ENCODE measurements around the gene SNAP47.

DNA sequence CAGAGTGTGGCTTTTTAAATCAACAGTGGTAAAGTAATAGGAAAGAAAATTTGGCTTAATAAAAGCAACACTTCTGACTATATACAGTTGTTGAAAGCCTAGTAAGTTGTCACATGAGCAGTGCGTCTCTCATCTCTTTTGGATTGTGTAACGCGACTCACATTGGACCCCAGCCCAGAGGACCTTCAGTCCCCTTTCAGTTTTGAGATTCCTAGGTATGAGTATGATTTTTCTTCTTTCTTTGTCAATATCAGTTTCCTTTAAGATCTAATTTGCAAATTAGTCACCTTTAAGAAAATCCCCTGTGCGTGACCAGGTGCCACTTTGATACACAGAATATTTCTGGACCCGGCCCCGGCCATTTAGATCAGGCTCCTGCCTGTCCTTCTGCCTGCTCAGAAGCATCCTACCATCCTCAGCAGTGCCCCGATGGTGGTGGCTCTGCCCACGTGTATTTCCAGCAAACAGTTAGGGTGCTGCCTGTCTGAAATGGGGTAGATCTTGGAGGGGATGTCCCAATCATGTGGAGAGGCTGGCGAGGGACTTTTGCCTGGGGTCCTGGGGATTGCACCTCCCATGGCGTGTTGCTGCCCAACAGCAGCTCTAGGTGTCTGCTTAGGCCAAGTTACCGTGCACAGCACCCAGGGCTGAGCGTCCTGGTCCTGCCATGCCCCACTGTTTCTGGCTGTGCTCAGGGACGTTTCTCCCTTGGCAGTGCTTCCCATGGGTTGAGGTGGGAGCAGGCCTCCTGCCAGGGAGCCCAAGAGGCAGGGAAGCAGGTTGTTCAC, 21.1 kb downstream of the SNAP47 start:
- TF ChIP-seq CTCF (IDR thresholded peaks at IDR 0.05): no peak
- TF ChIP-seq EZH2 (IDR thresholded peaks at IDR 0.05): no peak
- no peak for TF ChIP-seq EZH2phosphoT487 (IDR thresholded peaks at IDR 0.05)
